Fibroblast of pulmonary artery (primary cell): ENCODE data around the gene B3GAT2.

Source experiments
- DNase-seq: peaks from one replicate; pipeline ENCODE4 v3.0.0-alpha.2; 2010; ENCODE audit warnings: low read depth
- H3K4me3 ChIP-seq: replicated peaks from 2 replicates; pipeline ENCODE4 v1.5.1; 2011; ENCODE audit warnings: low read depth, mild to moderate bottlenecking, control low read depth, low read length, moderate library complexity
- CTCF ChIP-seq: IDR thresholded peaks from 2 replicates; pipeline ENCODE4 v1.5.1; 2011; ENCODE audit warnings: mild to moderate bottlenecking, control low read depth, low read length, inconsistent platforms; ENCODE audit errors: missing control alignments

The B3GAT2 gene

DNA sequence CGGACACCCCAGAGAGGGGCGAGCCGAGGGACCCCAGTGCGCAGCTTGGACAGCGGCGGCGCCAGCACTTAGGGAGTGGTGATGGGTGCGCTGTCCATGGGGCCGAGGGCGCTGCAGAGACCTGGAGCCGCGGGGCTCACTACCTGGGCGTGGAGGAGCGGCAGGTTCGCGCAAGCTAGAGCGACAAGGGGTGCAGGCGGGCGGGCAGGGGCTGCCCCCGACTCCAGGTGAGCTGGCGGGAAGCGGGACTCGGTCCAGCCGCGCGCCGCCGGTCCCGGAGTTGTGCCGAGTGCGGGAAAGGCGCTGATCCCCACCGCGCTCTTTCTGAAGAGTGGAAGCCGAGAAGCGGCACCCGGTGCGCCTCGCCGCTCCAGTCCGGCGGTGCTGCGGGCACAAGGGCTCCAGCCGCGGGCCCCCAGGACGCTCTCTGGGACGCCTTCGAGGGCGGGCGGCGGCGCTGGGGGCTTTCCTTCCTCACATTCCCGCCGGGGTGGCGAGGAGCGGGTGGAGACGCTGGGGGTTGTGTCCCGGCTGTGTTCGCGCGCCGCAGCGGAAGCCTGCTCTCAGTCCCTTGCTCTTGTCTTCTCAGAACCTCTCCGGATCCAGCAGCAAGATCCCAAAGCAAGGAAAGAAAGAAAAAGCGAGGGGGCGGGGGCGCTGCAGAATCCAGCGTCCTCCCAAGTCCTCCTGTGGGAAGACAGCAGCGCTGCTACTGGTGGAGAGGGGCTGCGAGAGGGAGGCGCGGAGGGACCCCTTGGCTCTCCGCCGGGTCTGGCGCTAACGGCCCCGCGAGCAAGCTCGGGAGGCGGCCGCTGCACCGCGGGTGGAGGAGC is at the start of gene B3GAT2:
Gene B3GAT2, minus strand, starts transcription at position 610 of the 833 bp plus-strand sequence. CDS start 631 bp downstream, outside the sequence.
- peak within 1 kb of the TSS; percentile 50 for H3K4me3 ChIP-seq
- no peak for TF ChIP-seq CTCF
- peak; percentile 23 for DNase-seq

DNA sequence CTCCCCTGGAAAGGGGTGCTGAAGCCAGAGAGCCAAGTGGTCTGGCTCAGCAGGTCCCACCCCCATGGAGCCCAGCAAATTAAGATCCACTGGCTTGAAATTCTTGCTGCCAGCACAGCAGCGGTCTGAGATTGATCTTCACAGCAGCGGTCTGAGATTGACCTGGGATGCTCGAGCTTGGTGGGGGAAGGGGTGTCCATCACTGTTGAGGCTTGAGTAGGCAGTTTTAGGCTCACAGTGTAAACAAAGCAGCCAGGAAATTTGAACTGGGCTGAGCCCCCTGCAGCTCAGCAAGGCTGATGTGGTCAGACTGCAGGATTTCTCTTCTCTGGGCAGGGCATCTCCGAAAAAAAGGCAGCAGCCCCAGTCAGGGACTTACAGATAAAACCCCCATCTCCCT is 41.3 kb upstream of the B3GAT2 start:
- DNase-seq: no peak
- no peak overlapping the region for H3K4me3 ChIP-seq
- no peak for TF ChIP-seq CTCF

GRCh38 chr6:70997379-70997778 is 40.5 kb upstream of the B3GAT2 start:
- no peak for TF ChIP-seq CTCF
- no peak overlapping the region for H3K4me3 ChIP-seq
- DNase-seq: no peak

- H3K4me3 ChIP-seq: no peak overlapping the region
- TF ChIP-seq CTCF: no peak
Observed at GRCh38 chr6:70996106-70996505, 39.2 kb upstream of the B3GAT2 start.

GRCh38 chr6:70995411-70995810 is 38.6 kb upstream of the B3GAT2 start:
- no peak for DNase-seq
- no peak for TF ChIP-seq CTCF
- no peak overlapping the region for H3K4me3 ChIP-seq

More at GRCh38 chr6:70996106-70996505, 39.2 kb upstream of the B3GAT2 start:
- DNase-seq: no peak

- no peak overlapping the region for H3K4me3 ChIP-seq
- no peak for TF ChIP-seq CTCF
- DNase-seq: no peak
Observed at GRCh38 chr6:70991253-70991652, 34.4 kb upstream of the B3GAT2 start.

GRCh38 chr6:70985156-70985555 is 28.3 kb upstream of the B3GAT2 start:
- no peak for TF ChIP-seq CTCF
- no peak for DNase-seq

More at GRCh38 chr6:70985156-70985555, 28.3 kb upstream of the B3GAT2 start:
- no peak overlapping the region for H3K4me3 ChIP-seq
